Astrocyte of the cerebellum (primary cell): ENCODE results near the gene AGXT2.

Experiments used
- DNase-seq: peaks from one replicate; pipeline ENCODE4 v3.0.0-alpha.2; 2011; ENCODE audit warnings: low read depth
- H3K4me3 ChIP-seq: 2 replicates; pipeline ENCODE4 v1.5.1; 2011; ENCODE audit warnings: mild to moderate bottlenecking, low read depth, low read length, moderate library complexity
- in situ Hi-C: cut with HindIII; loops from 2 replicates; pipeline ENCODE4 v1.10.0; 2017; ENCODE audit warnings: low sequenced_read_pairs
- TF ChIP-seq, protein P1 (sequence below): IDR thresholded peaks from 2 replicates; pipeline ENCODE4 v1.5.1; 2012; ENCODE audit warnings: low read length, low read depth, moderate library complexity, mild to moderate bottlenecking; ENCODE audit errors: missing control alignments

AGXT2 gene

DNA sequence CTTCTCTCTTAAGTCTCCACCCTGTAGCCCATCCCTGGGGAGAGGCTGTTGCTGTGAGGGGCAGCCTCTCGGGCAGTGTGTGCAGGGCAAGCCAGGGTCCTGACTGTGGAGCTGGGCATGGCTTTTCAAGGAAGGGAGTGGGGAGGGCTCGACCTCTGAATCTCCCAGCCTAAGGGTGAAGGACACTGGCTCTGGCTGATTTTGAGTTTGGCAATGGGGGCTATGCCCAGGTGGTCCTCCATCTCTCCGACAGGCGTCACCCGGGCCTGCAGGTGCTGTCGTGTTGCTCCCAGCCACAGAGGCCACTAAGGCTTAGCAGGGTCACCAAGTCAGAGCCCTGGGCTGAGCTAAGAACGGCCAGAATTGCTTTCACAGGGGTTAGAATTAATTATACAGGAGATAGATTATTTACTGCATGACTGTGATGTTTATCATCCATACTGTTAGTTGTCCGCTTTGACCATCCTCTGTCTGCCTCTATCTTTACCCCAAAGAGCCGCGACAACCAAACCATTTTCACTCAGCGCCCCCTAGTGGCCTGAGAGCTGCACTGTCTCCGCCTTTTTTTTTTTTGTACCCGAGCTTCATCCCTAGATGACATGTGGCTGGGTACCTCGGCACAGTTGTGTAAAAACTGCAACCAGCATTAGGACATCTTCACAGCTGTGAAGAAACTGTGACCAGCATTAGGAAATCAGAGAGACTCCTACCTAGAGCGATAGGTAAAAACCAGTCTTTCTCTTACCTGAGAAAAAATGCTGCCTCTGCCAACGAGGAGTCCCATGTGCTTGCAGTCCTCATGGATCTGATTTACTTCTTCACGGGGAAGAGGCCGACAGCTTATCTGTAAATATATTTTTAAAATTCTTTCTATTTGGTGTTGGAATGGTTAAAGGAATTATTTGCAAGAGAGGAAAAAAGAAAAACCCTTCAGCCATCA is 44.5 kb downstream of the AGXT2 start:
- H3K4me3 ChIP-seq, result no peak overlapping the region
- DNase-seq, result no peak
- TF ChIP-seq, protein P1, sequence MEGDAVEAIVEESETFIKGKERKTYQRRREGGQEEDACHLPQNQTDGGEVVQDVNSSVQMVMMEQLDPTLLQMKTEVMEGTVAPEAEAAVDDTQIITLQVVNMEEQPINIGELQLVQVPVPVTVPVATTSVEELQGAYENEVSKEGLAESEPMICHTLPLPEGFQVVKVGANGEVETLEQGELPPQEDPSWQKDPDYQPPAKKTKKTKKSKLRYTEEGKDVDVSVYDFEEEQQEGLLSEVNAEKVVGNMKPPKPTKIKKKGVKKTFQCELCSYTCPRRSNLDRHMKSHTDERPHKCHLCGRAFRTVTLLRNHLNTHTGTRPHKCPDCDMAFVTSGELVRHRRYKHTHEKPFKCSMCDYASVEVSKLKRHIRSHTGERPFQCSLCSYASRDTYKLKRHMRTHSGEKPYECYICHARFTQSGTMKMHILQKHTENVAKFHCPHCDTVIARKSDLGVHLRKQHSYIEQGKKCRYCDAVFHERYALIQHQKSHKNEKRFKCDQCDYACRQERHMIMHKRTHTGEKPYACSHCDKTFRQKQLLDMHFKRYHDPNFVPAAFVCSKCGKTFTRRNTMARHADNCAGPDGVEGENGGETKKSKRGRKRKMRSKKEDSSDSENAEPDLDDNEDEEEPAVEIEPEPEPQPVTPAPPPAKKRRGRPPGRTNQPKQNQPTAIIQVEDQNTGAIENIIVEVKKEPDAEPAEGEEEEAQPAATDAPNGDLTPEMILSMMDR, result peak; percentile 92
- in situ Hi-C loops, result no loop called here

GRCh38 chr5:35002459-35002858 is 45.3 kb downstream of the AGXT2 start:
- no peak overlapping the region for H3K4me3 ChIP-seq
- in situ Hi-C loops, result no loop called here
- no peak for DNase-seq
- TF ChIP-seq, protein P1, result no peak

DNA sequence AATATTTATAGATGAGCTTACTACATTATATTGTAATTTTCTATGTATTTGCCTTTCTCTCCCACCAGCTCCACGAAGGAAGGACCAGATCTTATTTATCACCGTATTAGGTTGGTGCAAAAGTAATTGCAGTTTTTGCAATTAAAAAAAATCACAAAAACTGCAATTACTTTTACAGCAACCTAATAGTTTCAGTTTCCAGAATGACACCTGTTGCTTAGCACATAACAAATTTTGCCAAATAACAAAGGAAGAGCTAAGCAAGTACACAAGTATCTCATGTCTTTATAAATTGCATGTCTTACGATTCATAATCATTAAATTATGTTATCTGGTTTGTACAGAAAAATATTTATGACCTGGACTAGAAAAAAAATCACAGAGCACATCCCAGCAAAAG is 45.9 kb downstream of the AGXT2 start:
- H3K4me3 ChIP-seq, result no peak overlapping the region
- TF ChIP-seq, protein P1, result no peak
- DNase-seq, result no peak
- in situ Hi-C loops, result no loop called here

DNA sequence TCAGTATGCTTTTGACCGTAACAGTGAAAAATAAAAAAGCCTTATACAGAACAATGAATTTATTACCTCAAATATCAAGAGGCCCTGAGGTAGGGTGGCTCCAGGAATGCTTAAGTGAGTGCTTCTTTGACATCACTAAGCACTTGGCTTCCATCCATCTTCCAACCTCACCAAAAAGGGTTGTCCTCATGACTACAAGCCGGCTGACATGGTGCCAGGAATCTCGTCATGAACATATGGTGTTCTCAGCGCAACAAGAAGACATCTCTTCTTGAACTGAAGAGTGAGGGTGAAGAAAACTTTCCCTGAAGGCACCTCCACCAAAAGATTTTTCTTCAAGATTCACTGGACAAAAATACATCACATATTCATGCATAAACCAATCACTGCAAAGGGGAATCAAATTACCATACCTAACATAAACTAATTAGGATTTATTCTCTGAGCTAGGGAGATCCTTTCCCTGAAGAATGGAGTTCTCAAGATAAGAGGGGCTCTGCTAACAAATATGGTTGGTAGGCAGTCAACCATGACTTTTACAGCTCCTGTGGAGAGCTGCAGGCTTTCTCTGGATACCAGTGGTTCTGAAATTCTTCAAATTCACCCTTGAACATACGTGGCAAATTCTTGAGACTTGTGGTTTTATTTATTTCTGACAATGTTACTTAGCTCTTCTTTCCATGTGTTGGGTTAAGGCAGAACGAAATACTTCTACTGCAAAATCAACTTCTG is 49.5 kb downstream of the AGXT2 start:
- TF ChIP-seq, protein P1, result no peak
- no peak overlapping the region for H3K4me3 ChIP-seq
- in situ Hi-C loops, result no loop called here
- DNase-seq, result peak; percentile 32

DNA sequence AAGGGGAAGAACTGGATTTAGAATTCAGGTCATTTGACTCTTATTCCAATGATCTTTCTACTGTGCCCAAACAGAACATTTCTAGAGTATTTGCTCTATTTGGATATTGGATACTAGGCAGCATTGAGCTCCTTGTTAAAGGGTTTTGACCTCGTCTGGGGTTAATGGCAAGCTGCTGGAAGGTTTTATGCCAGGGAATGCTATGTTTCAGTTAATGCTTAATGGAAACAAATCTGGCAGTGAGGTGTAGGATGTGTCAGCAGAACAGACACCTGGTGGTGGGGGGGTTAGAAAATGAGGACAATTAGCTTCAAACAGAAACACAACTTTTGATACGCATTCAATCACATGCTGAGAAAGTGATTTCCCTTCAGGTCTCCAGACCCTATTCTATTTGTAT is 51.5 kb downstream of the AGXT2 start:
- in situ Hi-C loops, result no loop called here
- DNase-seq, result no peak
- H3K4me3 ChIP-seq, result no peak overlapping the region
- TF ChIP-seq, protein P1, result no peak

DNA sequence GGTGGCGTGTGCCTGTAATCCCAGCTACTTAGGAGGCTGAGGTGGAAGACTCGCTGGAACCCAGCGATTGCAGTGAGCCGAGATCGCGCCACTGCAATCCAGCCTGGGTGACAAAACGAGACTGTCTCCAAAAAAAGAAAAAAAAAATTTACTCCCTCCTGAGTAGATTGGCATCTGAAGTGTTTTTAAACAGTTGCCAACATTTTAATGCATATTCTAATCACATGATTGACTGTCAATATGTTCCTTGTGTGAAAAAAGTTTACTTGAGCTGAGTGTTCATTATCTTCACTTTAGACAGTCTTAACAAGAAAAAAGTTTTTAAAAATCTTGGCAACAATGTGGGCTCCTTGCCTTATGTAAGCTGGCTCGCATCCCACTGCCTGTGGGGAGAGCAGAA is 53.8 kb downstream of the AGXT2 start:
- no peak for DNase-seq
- TF ChIP-seq, protein P1, result no peak
- in situ Hi-C loops, result no loop called here
- H3K4me3 ChIP-seq, result no peak overlapping the region
